GM12864 (cell line): ENCODE data around the gene C12orf50.
A peak's percentile ranks its signal among the peaks of the same experiment; 100 is the strongest.
"Not testable (repeated sequence)": the region's sequence is repeated elsewhere in the genome, so short reads cannot be mapped to it uniquely, and the experiment has no call there.

Experiments used
- DNase-seq: peaks from one replicate; pipeline ENCODE4 v3.0.0-alpha.2; 2011; ENCODE audit warnings: low read depth
- H3K4me3 ChIP-seq: 2 replicates; pipeline ENCODE4 v1.5.1; 2011; ENCODE audit warnings: mild to moderate bottlenecking, low read depth, low read length, control low read depth
- TF ChIP-seq, protein P1 (sequence below): IDR thresholded peaks from 2 replicates; pipeline ENCODE4 v1.5.1; 2011; ENCODE audit warnings: low read depth, mild to moderate bottlenecking, moderate library complexity, low read length, control low read depth, inconsistent platforms; ENCODE audit errors: missing control alignments

Gene C12orf50

DNA sequence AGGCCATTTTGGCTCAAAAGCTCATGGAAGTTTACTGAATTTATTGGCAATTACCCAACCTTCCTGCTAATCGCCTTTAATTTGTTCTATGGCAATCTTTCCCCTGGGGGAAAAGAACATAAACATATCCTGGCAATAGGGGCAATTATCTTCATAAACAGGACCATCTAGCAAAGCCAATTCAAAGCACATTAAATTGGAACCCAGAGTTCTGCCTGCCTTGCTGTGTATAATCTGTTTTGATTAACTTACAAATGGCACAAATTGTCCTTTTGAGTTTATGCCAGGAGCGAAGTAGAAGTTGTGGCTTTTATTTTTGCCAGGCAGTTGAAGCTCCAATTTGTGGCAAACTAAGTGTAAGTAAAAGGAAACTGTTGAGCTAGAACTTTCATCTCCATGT lies 68.6 kb downstream of the C12orf50 start:
- TF ChIP-seq, protein P1, sequence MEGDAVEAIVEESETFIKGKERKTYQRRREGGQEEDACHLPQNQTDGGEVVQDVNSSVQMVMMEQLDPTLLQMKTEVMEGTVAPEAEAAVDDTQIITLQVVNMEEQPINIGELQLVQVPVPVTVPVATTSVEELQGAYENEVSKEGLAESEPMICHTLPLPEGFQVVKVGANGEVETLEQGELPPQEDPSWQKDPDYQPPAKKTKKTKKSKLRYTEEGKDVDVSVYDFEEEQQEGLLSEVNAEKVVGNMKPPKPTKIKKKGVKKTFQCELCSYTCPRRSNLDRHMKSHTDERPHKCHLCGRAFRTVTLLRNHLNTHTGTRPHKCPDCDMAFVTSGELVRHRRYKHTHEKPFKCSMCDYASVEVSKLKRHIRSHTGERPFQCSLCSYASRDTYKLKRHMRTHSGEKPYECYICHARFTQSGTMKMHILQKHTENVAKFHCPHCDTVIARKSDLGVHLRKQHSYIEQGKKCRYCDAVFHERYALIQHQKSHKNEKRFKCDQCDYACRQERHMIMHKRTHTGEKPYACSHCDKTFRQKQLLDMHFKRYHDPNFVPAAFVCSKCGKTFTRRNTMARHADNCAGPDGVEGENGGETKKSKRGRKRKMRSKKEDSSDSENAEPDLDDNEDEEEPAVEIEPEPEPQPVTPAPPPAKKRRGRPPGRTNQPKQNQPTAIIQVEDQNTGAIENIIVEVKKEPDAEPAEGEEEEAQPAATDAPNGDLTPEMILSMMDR = no peak
- DNase-seq = no peak
- no peak overlapping the region for H3K4me3 ChIP-seq

DNA sequence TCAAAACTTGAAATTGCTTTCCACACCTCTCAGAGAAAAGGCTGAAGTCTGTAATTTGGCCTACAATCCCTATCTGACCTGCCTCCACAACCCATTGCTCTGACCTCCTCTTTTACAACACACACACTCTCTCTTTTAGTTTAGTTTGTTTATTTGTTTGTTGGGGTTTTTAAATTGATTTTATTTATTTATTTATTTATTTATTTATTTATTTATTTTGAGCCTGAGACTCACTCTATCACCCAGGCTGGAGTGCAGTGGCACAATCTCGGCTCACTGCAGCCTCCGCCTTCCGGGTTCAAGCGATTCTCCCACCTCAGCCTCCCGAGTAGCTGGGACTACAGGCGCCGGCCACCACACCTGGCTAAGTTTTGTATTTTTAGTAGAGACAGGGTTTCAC lies 75.2 kb downstream of the C12orf50 start:
- not testable (repeated sequence) for DNase-seq, H3K4me3 ChIP-seq

DNA sequence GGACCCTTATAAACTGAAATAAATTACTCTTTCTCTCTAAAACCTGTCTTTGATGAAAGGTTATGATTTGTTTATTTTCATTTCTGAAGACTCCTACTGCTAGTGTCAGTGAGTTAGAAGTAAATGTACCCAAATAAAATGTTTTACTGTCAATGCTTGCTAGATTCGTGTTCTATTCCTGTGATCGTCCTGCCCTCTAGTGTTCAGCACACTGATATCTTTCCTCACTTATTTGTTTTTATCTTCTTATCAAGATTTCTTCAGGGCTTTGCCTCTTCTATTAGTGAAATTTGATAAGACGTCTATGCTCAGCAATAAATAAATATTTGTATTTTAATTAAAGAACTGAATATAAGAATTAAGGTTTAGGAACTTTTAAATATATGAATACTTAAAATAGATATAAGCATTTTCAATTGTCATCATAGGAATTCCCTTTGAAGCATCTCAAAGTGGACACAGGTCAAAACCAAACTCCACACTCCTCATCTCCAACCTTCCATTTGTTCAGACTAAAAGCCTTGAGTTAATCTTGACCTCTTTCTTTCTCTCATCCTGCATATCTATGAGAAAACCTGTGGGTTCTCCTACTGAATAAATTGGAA lies 75.8 kb downstream of the C12orf50 start:
- H3K4me3 ChIP-seq = no peak overlapping the region
- TF ChIP-seq, protein P1 = peak; percentile 35
- DNase-seq = no peak

DNA sequence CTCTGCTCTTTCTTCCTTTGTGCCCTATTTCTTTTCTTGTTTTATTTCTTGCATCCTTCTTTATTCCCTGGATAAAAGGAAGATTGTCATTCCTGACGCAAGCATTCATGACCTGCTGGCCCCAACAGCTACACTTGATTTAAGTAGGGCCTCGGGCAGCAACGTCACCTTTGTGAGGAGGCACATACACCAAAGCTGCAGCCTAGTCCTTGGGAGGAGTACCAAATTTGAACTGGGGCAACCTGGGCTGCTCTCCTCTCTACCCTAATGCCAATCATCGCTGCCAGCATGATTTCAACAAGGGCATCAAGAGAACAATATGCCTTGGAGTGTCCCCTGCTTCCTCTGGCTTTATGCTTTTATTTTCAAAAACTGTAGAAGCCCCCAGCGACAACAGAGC lies 76.4 kb downstream of the C12orf50 start:
- TF ChIP-seq, protein P1 = no peak
- DNase-seq = no peak
- H3K4me3 ChIP-seq = no peak overlapping the region

DNA sequence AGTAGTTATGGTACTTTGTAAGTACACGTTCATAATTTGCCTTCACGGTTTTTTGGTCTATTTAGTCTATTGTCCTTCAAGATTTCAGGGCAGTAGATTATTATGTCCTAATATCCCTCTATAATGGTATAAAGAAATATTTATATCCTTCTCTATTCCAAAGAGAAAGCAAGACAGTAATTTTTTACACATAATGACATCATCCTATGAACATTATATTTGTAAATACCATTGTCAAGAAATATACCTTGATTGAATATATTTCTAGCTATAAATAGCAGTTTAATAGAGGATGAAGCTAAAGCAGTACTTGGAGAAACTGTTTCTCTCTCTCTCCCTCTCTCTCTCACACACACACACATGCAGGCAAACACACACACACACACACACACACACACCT lies 77.0 kb downstream of the C12orf50 start:
- DNase-seq = no peak
- TF ChIP-seq, protein P1 = no peak
- H3K4me3 ChIP-seq = no peak overlapping the region

DNA sequence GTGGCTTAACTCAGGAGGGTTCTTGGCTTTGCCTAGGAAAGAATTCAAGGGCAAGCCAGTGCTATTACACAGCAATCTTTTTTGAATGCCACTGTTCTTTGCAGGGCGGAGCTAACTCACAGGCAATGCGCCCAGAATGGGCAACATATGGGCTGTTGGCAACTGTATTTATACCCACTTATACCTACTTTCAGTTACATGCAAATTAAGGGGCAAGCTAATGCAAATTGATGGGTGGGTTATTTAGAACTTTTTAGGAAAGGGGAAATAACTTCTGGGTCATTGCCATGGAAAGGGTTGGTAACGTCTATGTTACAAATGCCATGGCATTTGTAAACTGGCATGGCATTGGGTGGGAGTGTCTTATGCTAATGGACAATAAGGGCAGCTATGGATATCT lies 85.4 kb downstream of the C12orf50 start:
- no peak for DNase-seq
- TF ChIP-seq, protein P1 = no peak
- no peak overlapping the region for H3K4me3 ChIP-seq

DNA sequence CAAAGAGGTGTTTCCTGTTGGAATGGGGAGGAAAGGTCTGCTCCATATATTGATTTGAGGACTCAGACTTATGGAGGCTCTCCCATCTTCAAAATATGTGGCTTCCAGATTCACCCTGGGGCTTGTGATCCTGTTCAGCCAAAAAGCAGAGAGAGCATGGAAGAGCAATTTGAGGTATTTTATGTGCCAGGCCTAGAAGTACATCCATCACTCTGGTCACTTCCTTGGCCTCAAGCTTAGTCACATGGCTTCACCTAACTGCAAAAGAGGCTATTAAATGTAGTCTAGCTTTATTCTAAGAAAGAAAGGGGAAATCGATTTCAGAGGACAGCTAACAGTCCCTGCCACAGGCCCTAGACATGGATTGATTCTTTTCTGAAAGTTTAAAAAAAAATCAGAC lies 86.2 kb downstream of the C12orf50 start:
- H3K4me3 ChIP-seq = no peak overlapping the region
- TF ChIP-seq, protein P1 = no peak
- no peak for DNase-seq
